SJSA1 (cell line): ENCODE results near the gene C1orf50. TPM values are rescaled to one million over a fixed set of nuclear protein-coding genes. Genes with fewer than 3 reads are reported as not detected.
"Not testable (repeated sequence)": the region's sequence is repeated elsewhere in the genome, so short reads cannot be mapped to it uniquely, and the experiment has no call there.

Source experiments
- DNase-seq, 2 experiments: peaks; one replicate each; pipeline ENCODE4 v3.0.0-alpha.2; 2015 to 2020; ENCODE audit warnings: low spot score in 2 of 2, low read depth in 1 of 2
- H3K27ac ChIP-seq: fragments of 250-450 bp; sonication (Bioruptor Pico); 2 replicates; pipeline ENCODE4 v1.5.1; 2020; ENCODE audit warnings: mild to moderate bottlenecking, moderate library complexity
- H3K27me3 ChIP-seq: fragments of 250-450 bp; sonication (Bioruptor Pico); replicated peaks from 2 replicates; pipeline ENCODE4 v1.5.1; 2020; ENCODE audit warnings: mild to moderate bottlenecking, moderate library complexity
- H3K36me3 ChIP-seq: fragments of 250-450 bp; sonication (Bioruptor Pico); 2 replicates; pipeline ENCODE4 v1.5.1; 2020; ENCODE audit warnings: mild to moderate bottlenecking
- H3K4me1 ChIP-seq: fragments of 250-450 bp; sonication (Bioruptor Pico); replicated peaks from 2 replicates; pipeline ENCODE4 v1.6.1; 2021; ENCODE audit warnings: mild to moderate bottlenecking
- H3K4me3 ChIP-seq: fragments of 250-450 bp; sonication (Bioruptor Pico); 2 replicates; pipeline ENCODE4 v1.5.1; 2020; ENCODE audit warnings: mild to moderate bottlenecking
- H3K9me3 ChIP-seq: fragments of 250-450 bp; sonication (Bioruptor Pico); replicated peaks from 2 replicates; pipeline ENCODE4 v1.5.1; 2020; ENCODE audit warnings: mild to moderate bottlenecking
- total RNA-seq: library from RNA; depleted of rRNA; stranded (reverse); fragments of >200 nt; shearing (Covaris generic); gene quantifications from 2 replicates; pipeline ENCODE4 v1.2.3, GENCODE V29; 2014

The C1orf50 gene
- total RNA-seq, 1 experiment from 2014 or later, result 4.2 TPM

DNA sequence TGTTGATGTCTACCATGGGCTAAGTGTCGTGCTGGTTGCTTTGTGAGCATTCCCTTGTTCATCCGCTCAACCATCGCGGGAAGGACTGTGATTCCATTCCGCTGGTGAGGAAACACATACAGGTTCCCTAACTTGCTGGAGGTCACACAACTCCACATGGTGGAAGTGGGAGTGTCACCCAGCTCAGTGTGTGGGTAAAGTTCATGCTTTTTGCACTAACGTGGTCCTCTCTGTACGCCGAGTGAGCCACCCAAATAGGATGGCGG, 23.0 kb upstream of the C1orf50 start:
- no peak overlapping the region for H3K4me3 ChIP-seq
- peaks cover 38% of the 10 kb centered on the region for H3K36me3 ChIP-seq
- no peaks in the 10 kb centered on the region for H3K4me1 ChIP-seq
- no peaks in the 10 kb centered on the region for H3K9me3 ChIP-seq
- no peaks in the 10 kb centered on the region for H3K27me3 ChIP-seq
- no peak overlapping the region for H3K27ac ChIP-seq
- no peak for DNase-seq

DNA sequence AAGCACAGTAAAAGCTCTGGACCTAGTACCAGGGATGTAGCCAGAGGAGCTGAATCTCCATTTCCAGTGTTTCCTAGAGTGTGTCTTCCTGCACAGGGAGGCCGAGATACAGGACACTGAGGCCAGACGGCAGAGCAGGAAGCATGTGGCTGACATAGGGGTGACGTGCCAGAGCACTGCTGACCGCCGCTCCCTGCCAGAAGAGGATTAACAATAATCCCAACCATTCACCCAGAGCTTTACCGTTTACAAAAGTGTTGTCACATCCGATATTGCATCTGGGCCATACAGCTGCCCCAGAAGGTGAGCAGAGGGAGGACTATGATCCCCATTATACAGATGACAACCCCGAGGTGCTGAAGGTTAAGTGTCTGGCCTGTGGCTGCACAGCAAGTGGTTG, 21.2 kb upstream of the C1orf50 start:
- Histone ChIP-seq H3K9me3 (no peaks in the 10 kb centered on the region), H3K4me3 (no peak overlapping the region), H3K27ac (no peak overlapping the region), H3K27me3 (no peaks in the 10 kb centered on the region), H3K36me3 (peaks cover 50% of the 10 kb centered on the region), H3K4me1 (no peaks in the 10 kb centered on the region)
- peak in 1 of 2 experiments; percentile 27 for DNase-seq

DNA sequence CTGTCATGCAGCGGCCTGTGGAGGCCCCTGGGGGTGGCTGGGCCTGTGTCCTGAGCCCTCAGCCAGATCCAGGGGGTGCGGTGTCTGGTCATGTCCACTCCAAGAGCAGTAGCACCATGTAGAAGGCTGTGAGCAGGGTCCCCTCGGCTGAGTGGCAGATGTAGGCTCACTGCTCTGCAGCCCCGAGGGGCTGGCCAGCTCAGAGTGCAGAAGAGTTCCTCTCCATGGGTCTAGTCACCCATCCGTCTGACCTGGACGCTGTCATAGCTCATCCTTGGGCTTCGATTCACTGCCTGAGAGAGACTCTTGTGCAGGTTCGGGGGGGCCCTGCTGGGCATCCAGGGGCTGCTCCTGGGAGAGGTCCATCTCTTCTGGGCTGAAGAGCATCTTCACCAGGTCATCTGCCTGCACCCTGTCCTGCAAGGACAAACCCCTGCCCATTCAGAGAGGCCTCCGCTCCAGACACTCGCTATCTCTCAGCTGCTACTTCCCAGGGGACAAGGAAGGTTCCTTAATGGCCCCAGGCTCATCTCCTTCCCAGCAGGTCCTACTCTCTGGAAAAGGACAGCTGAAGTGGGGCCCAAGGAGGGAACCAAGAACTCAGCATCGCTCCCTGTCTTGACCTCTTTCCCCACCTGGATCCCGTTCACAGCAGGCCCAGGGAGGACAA, 20.5 kb upstream of the C1orf50 start:
- Histone ChIP-seq H3K36me3 (peaks cover 51% of the 10 kb centered on the region), H3K27ac (no peak overlapping the region), H3K4me3 (no peak overlapping the region), H3K4me1 (no peaks in the 10 kb centered on the region), H3K27me3 (no peaks in the 10 kb centered on the region), H3K9me3 (no peaks in the 10 kb centered on the region)
- DNase-seq, result peak in 1 of 2 experiments; percentile 33

- DNase-seq, result peak in 1 of 2 experiments; percentile 23
- H3K4me1 ChIP-seq, result no peaks in the 10 kb centered on the region
- no peaks in the 10 kb centered on the region for H3K27me3 ChIP-seq
- H3K4me3 ChIP-seq, result no peak overlapping the region
- no peak overlapping the region for H3K27ac ChIP-seq
- H3K9me3 ChIP-seq, result no peaks in the 10 kb centered on the region
- H3K36me3 ChIP-seq, result peaks cover 57% of the 10 kb centered on the region
Measured at GRCh38 chr1:42747125-42747524, 19.9 kb upstream of the C1orf50 start.

- Histone ChIP-seq H3K27ac (no peak overlapping the region), H3K9me3 (no peaks in the 10 kb centered on the region), H3K4me3 (no peak overlapping the region), H3K27me3 (no peaks in the 10 kb centered on the region), H3K4me1 (no peaks in the 10 kb centered on the region), H3K36me3 (peaks cover 66% of the 10 kb centered on the region)
- no peak for DNase-seq
Measured at GRCh38 chr1:42748021-42748420, 19.0 kb upstream of the C1orf50 start.

DNA sequence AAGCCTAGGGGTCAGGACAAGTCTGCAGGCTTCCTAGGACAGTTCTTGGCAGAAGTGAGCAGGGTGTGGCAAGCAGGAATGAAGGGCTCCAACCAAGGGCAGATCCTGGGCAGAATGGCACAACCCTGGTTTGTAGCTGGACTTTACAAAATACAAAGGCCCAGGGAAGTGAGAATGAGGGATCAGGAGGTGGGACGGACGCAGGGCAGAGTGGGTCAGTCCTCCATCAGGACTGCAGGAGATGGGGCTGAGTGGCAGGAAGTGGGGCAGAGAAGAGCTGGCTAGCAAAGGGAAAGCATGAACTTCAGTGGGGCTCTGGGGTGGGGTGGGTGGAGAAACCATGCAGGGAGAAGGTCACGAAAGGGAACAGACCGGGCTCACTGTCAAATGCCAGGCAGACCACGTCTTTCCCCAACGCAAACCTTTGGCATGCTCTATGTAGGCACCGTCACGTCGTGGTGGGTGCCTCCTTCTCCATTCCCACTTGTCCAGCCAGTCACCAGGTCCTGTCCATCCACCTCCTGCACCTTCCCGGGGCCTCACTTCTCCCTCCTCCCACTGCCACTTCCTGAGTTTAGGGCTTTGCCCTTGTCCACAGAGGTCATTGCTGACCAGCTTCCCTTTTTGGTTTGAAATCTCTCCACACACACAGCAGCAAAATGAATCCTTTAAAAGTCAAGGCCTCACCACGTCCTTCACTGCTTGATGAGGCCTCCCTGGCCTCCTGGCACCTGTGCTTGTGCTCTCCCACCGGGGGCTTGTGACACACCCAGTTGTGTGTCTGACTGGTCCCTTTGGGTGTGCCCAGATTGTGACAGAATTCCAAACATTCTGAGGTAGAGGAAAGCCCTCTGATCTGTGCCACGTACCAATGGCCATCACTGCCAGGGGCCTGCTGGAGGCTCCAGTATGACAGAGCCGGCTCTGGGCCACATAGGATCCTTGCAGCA, 18.3 kb upstream of the C1orf50 start:
- Histone ChIP-seq H3K27ac (no peak overlapping the region), H3K27me3 (no peaks in the 10 kb centered on the region), H3K36me3 (peaks cover 73% of the 10 kb centered on the region), H3K9me3 (no peaks in the 10 kb centered on the region), H3K4me3 (no peak overlapping the region), H3K4me1 (peaks cover 4% of the 10 kb centered on the region)
- no peak for DNase-seq

GRCh38 chr1:42750041-42750440, 17.0 kb upstream of the C1orf50 start:
- Histone ChIP-seq H3K36me3 (peaks cover 86% of the 10 kb centered on the region), H3K27ac (no peak overlapping the region)

DNA sequence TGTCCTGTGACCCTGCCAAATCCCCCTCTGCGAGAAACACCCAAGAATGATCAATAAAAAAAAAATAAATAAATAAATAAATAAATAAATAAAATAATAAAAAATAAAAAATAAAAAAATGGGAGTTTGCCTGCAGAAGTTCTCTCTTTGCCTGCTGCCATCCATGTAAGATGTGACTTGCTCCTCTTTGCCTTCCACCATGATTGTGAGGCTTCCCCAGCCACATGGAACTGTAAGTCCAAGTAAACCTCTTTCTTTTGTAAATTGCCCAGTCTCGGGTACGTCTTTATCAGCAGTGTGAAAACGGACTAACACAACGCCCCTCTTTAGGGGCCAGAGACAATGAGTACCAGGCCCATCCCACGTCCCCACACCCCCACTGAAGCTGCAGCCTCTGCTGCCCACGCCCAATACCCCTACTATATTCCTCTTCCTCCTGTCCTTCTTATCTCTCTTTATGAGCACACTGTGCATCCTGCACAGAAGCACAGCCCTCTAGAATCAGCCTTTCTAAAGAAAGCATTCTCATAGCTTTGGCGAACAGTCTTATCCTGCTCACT, 15.5 kb upstream of the C1orf50 start:
- H3K4me1 ChIP-seq, H3K27ac ChIP-seq, H3K9me3 ChIP-seq, H3K27me3 ChIP-seq, H3K4me3 ChIP-seq: not testable (repeated sequence)
- peak in 1 of 2 experiments; percentile 11 for DNase-seq
- H3K36me3 ChIP-seq, result peaks cover 89% of the 10 kb centered on the region

More at GRCh38 chr1:42750041-42750440, 17.0 kb upstream of the C1orf50 start:
- Histone ChIP-seq H3K4me1 (peaks cover 4% of the 10 kb centered on the region), H3K27me3 (no peaks in the 10 kb centered on the region), H3K4me3 (no peak overlapping the region), H3K9me3 (no peaks in the 10 kb centered on the region)
- DNase-seq, result no peak

GRCh38 chr1:42752284-42752683, 14.8 kb upstream of the C1orf50 start:
- Histone ChIP-seq H3K9me3 (no peaks in the 10 kb centered on the region), H3K36me3 (peaks cover 89% of the 10 kb centered on the region), H3K27me3 (no peaks in the 10 kb centered on the region), H3K4me3 (no peak overlapping the region), H3K4me1 (peaks cover 4% of the 10 kb centered on the region), H3K27ac (no peak overlapping the region; the same call in 1 of the 2 replicates)
- DNase-seq, result peak in 1 of 2 experiments; percentile 33

DNA sequence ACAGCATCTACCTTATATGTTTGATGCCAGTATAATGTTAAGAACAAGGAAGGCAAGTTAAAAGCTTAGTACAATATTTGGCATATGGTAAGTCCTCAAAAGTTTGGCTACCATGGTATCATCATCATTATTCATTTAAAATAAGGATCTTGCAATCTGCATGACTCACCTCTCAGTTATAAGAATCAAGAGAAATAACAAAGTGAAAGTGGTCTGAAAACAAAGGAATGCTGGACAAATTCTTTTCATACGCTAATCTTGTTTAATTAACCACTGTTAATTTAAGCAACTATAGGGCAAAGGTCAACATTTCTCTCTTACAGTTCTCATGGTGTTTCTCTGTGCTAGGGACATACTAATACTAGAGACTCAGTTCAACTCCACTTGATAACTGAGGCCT, 14.0 kb upstream of the C1orf50 start:
- Histone ChIP-seq H3K27me3 (no peaks in the 10 kb centered on the region), H3K27ac (peak overlapping the region; percentile 42; the same call in 1 of the 2 replicates), H3K4me3 (no peak overlapping the region), H3K36me3 (peaks cover 89% of the 10 kb centered on the region), H3K4me1 (peaks cover 4% of the 10 kb centered on the region), H3K9me3 (no peaks in the 10 kb centered on the region)
- no peak for DNase-seq

- Histone ChIP-seq H3K27me3 (no peaks in the 10 kb centered on the region), H3K4me1 (peaks cover 4% of the 10 kb centered on the region), H3K4me3 (no peak overlapping the region), H3K27ac (no peak overlapping the region; the same call in 1 of the 2 replicates), H3K36me3 (peaks cover 96% of the 10 kb centered on the region), H3K9me3 (no peaks in the 10 kb centered on the region)
- peak in 1 of 2 experiments; percentile 44 for DNase-seq
Measured at GRCh38 chr1:42756956-42757891, 9.8 kb upstream of the C1orf50 start.

DNA sequence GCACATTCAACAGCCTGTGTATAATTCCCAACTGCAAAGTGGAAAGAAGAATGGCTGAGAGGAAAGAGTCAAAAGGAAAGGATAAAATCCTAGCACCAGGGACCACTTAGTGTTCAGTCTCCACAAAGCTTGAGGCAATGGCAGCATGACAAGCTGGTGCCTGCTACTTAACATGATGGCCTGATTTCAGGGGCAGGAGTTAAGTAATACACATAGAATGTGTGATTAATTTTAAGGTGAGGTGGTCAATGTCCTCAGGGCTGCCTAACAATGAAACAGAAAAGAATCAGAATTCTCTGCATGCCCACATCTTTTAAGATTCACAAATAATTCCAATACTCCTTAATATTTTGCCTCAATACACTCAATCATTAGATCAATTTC, 9.2 kb upstream of the C1orf50 start:
- Histone ChIP-seq H3K4me3 (no peak overlapping the region), H3K27me3 (no peaks in the 10 kb centered on the region), H3K4me1 (peaks cover 4% of the 10 kb centered on the region), H3K9me3 (no peaks in the 10 kb centered on the region), H3K27ac (no peak overlapping the region), H3K36me3 (peaks cover 94% of the 10 kb centered on the region)
- no peak for DNase-seq

DNA sequence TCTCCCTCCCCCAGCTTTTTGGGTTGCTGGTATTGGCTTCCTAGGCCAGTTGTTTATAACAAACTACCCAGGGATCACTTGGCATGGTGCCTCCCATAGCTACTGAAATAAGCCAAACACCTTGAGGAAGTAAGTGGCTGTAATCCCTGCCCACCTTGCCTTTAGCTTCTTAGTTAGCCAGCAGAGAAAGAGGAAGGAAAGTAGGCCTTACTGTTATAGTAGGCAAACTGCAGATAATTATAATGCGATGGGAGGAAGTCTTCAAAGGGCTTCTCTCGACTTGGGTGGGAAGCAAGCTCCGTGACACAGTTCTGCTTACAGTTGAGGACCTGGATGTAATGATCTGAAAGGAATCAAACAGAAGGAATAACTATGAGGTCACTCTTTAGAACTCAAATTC, 8.4 kb upstream of the C1orf50 start:
- no peak overlapping the region for H3K27ac ChIP-seq
- DNase-seq, result no peak
- H3K27me3 ChIP-seq, result no peaks in the 10 kb centered on the region
- H3K9me3 ChIP-seq, result no peaks in the 10 kb centered on the region
- H3K4me3 ChIP-seq, result no peak overlapping the region
- peaks cover 87% of the 10 kb centered on the region for H3K36me3 ChIP-seq
- H3K4me1 ChIP-seq, result no peaks in the 10 kb centered on the region
